GM18499 (cell line): ENCODE measurements around the gene MAP1LC3B2.

Source experiments
- ATAC-seq: cut with Tn5 transposase; IDR thresholded peaks from one replicate; pipeline ENCODE4 v1.9.1; 2021; ENCODE audit warnings: moderate number of reproducible peaks; ENCODE audit not compliant: insufficient read depth, unreplicated experiment

MAP1LC3B2 gene

DNA sequence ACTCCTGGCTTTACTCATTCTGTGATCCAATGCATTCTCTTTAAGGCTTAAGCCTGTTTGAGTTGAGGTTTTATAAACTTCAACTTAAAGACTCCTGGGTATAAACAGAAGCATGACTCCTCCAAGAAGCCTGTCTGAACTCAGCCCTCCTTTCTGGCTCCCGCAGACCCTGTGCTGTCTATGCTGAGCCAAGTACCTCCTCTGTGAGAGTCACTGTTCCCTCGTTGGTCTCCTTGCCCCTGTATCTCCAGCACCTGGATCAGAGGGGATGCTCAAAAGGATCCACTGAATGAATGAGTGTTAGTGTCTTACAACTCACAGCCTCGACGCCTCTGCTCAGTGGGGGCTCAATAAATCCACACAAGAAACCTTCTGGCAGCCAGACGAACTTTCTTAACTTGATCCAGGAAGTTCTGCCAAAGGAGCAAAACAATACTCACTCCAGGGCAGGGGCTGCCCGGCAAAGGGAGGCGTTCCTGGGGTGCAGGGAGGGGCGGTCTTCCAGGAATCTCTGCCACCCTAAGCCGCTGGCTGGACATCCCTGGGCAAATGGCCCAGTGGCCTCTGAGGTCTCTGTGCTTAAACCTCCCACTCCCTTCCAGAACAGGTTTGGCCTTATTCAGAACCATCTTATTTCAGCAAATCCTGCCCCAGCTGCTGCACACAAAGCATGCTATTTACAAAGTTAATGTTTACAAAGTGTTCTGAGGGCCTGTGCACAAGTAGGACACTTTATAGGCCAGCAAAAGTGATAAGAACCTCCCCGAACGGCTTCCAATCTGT is 32.9 kb downstream of the MAP1LC3B2 start:
- ATAC-seq = no peak

DNA sequence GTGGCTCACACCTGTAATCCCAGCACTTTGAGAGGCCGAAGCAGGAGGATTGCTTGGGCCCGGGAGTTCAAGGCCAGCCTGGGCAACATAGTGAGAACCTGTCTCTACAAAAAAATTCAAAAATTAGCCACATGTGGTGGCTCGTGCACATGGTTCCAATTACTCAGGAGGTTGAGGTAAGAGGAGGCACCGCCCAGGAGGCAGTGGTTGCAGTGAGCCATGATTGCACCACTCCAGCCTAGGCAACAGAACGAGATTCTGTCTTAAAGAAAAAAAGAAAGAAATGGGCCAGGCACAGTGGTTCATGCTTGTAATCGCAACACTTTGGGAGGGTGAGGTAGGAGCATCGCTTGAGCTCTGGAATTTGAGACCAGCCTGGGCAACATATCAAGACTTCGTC is 33.5 kb downstream of the MAP1LC3B2 start:
- ATAC-seq = no peak

DNA sequence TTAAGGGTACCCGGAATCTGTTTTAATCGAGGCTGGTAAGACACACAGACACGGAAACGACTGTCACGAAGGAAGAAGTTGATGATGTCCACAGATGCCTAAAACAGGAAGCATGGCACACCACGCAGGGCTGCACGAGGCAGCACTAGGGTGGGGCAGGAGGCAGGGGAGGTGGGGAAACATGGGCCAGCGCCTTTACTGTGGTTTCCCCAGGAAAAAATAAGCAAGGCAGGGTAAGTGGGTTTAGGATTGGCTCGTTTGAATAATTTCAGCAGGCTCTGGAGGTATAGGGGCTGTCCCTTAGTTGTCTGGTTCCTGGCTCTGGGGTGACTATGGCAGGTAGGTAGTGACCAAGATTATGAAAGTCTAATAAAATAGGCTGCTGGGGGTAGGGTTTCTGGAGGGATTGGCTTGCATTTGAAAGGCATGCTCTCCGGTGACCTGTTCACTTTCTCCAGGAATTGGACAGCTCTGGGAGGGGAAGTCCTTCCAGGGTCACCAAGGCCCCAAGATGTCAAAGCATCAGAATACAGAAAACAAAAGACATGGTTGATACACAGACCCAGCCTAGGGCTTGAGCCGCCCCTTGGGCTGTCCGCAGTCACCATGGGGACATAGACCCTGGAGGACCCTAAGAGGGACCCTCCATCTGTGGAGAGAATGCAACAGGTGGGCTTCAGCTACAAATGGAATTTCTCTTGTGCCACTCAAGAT is 35.3 kb downstream of the MAP1LC3B2 start:
- no peak for ATAC-seq

DNA sequence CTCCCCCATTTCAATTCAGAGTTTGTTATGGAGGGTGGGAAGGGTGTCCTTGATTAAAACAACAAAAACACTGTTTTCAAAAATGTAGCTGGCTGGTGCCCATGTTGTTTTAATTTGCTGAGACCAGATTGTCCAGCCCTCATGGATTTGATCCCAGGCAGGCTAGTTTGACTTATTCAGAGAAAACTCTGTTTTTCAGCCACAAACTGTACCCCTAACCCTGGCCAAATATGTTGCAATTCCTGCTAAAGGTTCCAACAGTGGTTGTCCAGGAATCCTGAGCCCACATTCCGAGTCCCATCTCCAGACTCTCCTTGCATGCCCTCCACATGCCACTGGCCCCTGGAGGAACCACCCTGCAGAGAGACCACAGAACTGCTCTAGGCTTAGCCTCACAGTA is 36.0 kb downstream of the MAP1LC3B2 start:
- no peak for ATAC-seq

DNA sequence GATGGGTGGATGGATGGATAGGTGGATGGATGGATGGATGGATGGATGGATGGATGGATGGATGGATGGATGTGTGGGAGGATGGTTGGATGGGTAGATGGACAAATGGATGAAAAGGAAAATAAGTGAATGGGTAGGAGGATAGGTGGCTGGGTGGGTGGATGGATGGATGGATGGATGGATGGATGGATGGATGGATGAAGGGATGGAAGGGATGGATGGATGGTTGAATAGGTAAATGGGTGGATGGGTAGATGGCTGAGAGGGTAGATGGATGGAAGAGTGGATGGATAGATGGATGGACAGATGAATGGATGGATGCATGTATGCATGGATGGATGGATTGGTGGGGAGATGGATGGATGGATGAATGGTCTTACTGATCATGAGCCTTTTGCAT is 36.5 kb downstream of the MAP1LC3B2 start:
- no peak for ATAC-seq

DNA sequence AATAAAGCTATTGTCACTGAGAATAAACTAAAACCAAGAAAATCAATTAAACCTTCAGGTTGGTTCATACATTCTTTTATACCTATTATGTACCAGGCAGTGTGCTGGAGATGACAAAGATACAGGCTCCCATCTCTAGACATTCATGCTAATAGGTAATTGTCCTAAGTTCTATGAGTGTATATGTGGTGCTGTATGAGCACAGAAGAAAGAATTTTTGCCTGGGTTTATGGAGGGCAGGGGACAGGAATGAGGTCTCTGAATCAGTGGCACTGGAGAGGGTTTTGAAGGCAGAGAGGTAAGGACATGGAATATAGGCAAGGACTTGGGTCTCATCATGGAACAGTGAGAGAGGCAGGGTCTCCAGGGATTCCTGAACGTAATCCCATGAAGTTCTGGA is 38.7 kb downstream of the MAP1LC3B2 start:
- ATAC-seq = no peak

DNA sequence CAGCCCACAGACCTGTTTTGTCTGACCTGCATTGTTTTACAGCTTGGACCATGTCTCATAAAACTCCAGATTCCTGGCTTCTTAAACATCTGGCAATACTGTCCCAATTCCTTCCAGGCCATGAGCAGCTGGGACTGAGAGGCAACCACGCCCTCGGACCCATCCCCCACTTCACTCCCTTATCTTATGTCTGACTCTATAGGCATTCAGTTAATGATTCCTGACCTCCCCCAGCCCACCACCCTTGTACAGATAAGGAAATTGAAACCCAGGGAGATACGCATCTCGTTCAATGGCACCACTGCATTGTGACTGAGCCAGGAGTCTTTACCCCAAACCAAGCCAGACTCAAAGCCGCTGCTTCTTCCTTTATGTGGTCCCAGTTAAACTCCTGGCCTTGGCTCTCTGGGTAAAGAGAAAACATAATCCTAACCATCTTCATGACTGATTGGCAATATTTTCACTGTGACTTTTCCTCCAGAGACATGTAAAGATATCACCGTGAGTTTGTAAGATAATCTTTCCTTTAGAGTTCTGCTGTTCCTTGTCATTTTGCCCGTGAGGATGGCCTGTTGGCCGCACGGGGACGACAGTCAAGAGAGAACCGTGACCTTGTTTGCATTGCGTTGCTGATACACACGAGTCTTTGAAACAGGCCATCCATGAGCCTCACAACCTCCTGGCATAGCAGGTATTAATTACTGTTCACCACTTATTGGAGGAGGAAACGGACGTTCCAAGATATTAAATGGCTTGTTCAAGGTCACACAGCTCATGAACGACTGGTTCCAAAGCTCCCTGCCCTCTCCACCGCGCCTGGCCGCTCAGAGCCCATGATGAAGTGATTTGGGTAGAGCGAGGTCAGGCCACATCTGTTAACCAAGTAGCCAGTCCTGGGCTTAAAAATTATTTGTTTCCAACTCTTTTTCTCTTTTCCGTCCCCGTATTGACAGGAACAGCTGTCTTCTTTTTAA is 39.4 kb downstream of the MAP1LC3B2 start:
- no peak for ATAC-seq

DNA sequence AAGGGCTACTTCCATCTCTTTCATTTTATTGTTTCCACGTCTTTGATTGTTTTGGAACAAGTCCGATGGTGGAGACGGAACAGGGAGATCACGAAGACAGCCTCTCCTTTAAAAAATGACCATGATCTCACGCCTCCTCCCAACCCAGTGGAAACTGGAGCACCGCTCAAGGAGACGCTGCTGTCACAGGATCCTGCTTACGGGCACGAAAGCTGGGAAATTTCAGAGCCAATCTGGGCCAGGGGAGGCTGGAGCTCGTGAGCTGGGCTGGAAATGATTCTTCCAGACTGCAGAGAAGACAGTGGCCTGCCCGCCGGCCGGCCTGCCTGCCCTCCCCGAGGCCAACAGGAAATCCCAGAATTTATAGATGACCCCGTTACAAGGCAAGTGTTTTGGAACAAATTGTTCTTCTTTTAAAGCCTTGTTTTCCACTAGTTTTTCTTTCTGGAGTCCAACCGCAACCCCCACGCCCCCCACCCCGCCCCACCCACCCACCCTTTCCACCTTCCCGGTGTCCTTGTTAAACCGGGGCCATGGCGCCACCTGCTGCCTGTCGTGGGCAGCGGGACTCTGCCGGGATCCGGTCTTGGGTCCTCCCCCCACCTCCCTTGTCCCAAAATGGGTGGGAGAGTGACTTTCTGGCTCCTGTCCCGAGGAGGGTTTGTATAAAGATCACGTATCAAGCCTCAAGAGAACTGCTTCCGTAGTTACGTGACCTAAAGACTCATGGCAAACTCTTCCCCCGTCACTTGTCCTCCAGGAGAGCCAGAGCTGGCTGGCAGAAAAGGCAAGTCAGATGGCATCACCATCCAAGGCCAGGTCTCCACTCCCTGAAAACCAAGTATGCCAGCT is 40.3 kb downstream of the MAP1LC3B2 start:
- no peak for ATAC-seq

DNA sequence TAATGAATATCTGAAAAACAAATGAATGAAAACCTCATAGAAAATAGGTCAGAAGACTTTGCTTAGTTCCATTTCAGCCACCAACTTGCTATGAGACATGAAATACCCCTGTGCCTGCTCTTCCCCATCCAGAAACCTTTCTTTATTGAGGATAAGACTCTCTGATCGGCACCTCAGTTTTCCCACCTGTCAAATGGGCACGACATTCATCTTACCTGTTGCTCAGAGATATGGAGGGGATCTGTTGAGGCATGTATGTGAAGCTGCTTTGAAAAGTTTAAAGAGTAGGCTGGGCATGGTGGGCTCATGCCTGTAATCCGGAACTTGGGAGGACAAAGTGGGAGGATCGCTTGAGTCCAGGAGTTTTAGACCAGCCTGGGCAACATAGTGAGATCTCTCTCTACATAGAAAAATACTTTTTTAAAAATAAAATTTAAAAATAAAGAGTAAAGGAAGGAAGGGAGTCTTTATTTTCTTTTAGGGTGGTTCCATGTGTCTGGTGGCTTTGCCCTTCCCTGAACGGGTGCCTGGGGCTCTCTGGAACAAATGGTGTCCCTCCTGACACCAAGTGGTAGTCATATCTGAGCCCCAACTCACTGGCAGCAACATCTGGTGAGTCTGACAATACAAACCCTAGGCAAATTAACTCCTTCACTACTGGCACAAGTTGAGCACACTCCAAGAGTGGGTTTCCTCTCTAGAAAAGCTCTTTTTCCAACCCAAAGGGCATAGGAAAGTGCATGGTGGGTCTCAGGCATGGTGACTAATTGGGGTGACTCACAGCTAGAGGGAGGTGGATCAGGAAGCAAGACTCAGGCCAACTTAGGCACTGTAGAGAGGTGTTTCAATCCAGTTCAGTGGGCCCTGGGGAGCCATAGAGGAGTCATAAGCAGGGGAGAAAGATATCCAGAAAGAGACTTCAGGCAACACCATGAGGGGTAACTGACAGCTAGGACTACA is 42.1 kb downstream of the MAP1LC3B2 start:
- ATAC-seq = no peak

DNA sequence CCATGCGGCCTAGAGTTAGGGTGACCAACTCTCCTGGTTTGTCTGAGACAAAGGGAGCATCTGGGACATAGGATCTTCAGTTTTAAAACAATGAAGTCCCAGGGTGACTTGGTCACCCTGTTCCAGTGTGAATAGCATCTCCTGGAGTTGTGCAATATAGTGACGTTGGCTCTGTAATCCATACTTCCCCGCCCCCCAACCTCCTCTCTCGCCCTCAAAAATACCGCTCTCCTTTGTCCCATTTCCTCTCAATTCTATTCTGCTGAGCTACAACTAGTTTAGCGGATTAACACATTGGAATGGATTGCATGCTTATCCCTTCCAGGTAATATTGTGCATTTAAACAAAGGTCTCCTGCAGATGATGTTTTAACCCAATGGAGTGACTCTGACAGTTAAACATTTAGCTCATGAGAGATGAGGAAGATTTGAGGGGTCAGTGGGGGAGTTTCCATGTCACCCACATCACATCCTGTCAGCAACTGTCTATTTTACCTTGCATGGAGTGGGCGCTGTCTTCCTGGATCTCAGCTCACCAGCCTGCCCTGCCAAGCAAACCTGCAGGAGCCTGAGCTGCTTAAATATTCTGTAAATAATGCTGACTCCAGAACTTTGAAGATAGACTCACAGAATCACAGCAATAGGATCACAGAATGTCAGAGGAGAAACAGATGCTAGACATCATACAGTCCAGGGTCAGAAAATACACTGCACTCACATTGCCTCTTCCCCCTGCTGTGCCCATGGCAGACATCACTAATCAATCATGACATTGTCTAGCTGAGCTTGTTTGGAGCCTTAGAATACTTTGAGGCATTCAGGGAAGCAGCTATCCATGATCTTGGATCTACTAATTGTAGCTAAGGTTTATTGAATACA is 43.0 kb downstream of the MAP1LC3B2 start:
- ATAC-seq = no peak

DNA sequence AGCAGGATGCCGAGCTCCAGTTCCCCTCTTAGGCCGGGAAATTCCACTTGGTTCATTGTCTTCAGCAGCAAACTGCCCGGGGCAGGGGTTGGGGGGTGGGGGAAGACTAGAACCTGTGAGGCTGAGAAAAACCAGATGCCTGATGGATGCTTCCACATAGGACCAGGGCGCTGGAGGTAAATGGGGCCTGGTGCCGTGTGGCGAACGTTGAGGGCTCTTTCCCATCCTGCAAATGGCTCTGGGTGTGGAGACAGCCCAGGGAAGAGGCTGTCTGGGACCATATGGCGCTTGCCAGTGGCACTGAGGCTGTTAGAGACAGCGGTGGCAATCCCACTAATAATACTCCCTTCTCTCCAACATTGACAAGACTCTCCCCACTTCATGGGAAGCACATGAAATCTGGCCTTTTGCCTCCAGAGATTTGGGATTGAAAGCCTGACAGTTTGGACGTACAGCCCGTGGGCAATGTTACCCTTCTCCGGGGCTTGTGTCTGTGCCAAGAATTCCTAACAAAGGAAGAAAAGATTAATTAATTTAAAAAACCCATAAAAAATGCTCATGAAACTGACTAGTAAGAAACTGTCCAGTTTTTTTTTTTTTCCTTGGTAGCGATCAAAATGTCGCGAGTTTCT is 44.5 kb downstream of the MAP1LC3B2 start:
- no peak for ATAC-seq

DNA sequence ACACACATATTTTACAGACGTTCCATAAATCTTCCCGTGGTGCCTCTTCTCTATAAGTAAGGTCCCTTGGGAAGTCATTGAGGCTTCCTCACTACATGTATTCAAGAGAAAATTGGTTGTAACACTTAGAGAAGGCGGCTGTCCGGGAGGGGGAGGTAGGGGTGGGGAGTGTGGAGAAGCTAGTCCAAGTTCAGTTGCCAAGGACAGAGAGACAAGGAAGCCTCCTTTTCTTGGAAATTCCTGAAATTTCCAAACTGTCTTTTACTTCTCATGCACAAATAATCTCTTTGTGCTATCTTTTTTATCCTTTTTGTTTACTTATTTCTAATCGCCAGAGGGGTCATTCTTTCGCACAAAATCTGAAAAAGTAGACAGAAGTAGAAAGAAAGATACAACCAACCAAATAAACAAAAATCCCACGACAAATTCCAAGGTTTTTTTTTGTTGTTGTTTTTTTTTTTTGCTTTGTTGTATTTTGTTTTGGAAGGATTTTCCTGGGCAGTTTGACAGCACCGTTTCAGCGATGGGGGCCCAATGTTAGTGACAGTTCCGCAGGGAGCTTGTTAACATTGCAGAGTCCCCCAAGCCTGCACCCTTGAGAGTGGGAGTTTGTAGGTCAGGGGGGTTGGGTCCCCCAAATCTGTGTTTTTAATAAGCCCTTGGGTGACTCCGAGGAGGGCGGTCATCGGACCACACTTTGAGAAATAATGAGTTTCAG is 45.2 kb downstream of the MAP1LC3B2 start:
- ATAC-seq = no peak

DNA sequence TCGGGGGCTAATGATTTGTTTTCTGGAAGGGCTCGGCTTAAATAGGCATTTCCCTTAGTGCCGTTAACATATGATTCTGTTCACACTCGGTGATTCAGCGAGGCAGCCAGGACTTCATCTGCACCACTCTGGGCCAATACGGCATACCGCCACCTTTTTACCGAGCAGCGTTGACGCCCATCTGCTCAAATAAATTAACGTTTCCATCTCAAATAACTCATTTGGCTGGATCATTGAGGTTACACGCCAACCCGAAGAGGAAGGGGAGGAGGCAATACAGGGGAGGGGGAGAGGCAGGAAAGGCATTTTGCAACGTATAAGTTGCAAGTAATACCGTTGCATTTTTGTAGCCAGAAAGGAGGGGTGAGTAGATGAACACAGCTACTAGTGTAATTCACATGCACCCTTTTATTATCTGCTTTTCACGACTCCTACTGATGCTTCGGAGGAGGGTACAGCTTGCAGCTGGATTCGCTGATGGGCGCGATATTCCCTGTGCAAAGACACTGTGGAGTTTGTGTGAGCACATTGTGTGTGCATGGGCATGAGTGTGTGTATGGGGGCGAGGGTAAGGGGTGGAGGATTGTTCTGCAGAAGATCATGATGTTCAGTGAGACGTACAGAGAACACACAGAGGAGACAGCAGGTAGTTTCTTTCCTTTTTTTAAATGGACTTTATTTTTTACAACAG is 45.9 kb downstream of the MAP1LC3B2 start:
- no peak for ATAC-seq

DNA sequence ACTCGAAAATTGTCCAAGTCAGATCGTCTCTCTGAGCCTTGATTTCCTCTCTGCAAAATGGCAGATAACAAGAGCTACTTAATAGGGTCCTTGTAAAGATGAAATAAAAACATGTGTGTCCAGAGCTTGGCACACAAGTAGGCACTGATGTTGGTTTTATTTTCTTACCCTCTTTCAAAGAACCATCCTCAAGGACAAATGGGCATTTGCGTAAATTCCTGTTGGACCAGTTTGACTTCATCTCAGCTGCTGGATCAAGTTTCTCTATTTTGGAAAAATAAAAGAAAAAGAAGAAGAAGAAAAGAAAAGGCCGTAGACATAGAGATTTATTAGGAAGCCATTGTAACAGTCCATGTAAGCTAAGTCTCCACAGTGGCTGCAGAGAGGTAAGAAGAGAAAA is 47.2 kb downstream of the MAP1LC3B2 start:
- no peak for ATAC-seq

DNA sequence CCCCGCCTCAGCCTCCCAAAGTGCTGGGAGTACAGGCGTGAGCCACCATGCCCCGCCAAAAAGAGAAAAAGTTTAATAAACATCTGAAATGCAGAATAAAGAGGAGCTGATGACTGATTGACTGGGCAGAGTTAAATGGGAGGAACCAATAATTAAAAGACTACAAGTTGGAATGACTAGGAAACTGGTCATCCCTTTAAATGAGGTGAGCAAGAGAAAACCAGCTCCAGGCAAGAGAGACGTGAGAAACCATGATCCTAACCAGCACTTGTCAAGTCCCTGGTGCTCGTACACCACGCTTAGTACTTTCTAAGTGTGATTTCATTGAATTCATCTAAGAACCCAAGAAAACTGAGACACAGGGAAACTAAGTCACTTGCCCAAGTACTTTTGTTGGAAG is 47.9 kb downstream of the MAP1LC3B2 start:
- ATAC-seq = no peak
